ENCODE data around the gene PIK3CG. TPM values are rescaled to one million over a fixed set of nuclear protein-coding genes. Genes with fewer than 3 reads are reported as not detected.

Gene PIK3CG
- total and polyA plus RNA-seq, 9 donors = 0.31 to 4.9 (median 2.3) TPM

DNA sequence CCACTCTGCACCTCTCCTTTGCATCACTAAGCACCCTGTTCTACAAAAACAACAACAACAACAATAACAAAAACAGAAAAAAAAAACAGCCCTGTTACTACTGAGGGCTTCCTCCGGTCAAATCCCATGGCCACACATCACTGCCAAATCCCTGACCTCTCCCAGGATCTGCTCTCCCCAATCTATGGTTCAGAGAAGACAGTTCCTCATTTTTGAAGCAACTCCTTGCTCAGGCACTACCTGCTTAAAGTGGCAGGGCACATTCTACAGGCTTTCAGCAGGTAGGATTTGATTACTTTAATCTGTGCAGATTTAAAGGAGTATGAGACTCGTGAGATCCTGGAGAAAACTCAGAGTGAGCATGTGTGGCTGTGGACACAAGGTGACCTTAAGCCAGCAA is 46.9 kb downstream of the PIK3CG start:
- TF ChIP-seq, protein P1, sequence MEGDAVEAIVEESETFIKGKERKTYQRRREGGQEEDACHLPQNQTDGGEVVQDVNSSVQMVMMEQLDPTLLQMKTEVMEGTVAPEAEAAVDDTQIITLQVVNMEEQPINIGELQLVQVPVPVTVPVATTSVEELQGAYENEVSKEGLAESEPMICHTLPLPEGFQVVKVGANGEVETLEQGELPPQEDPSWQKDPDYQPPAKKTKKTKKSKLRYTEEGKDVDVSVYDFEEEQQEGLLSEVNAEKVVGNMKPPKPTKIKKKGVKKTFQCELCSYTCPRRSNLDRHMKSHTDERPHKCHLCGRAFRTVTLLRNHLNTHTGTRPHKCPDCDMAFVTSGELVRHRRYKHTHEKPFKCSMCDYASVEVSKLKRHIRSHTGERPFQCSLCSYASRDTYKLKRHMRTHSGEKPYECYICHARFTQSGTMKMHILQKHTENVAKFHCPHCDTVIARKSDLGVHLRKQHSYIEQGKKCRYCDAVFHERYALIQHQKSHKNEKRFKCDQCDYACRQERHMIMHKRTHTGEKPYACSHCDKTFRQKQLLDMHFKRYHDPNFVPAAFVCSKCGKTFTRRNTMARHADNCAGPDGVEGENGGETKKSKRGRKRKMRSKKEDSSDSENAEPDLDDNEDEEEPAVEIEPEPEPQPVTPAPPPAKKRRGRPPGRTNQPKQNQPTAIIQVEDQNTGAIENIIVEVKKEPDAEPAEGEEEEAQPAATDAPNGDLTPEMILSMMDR (IDR thresholded peaks at IDR 0.05) = no peak
- TF ChIP-seq POLR2A (IDR thresholded peaks at IDR 0.05) = no peak
- TF ChIP-seq EP300 (IDR thresholded peaks at IDR 0.05) = no peak
- WGBS, 3 donors = 52 to 77% (median 67%) methylated on average over 2 of the region's 2 CpGs
- Histone ChIP-seq H3K27me3 (no peaks in the 10 kb centered on the region), H3K27ac (no peak overlapping the region), H3K9me3 (no peaks in the 10 kb centered on the region), H3K36me3 (no peaks in the 10 kb centered on the region), H3K4me3 (no peak overlapping the region), H3K4me1 (ENCODE audit: insufficient read depth) (no peaks in the 10 kb centered on the region)
- intact Hi-C loops (cut with DNase I) = no loop called here
- DNase-seq = no peak

DNA sequence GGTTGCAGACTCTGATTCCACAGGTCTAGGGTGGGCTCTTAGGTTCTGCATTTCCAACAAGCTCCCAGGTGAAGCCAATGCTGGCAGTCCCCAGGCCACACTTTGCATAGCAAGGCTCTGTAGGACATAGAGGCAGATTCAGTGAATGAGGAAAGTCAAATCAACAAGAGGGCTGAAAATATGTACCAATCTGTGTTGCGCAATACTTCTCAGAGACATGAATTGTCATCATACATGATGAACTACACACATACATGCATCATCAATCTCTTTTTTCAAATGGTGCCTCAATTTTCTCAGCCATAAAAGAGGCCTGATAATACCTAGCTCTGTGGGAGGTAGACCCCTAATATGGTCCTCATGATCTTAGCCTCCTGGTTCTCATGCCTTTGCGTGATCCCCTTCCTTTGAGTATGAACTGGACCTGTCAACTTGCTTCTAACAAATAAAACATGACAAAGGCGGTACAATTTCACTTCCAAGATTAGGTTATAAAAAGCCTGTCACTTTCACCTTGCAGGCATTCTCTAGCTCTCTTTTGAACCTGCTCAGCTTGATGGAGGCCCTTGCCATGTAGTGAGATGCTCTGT is 49.0 kb downstream of the PIK3CG start:
- no peaks in the 10 kb centered on the region for H3K9me3 ChIP-seq
- H3K27ac ChIP-seq = no peak overlapping the region
- TF ChIP-seq POLR2A (IDR thresholded peaks at IDR 0.05) (no peak), EP300 (IDR thresholded peaks at IDR 0.05) (no peak)
- TF ChIP-seq, protein P1 (IDR thresholded peaks at IDR 0.05) = no peak
- intact Hi-C loops (cut with DNase I) = no loop called here
- H3K36me3 ChIP-seq = no peaks in the 10 kb centered on the region
- no peaks in the 10 kb centered on the region for H3K27me3 ChIP-seq
- WGBS, 3 donors = 92 to 98% (median 95%) methylated on average over 3 of the region's 3 CpGs
- H3K4me1 ChIP-seq (ENCODE audit: insufficient read depth) = no peaks in the 10 kb centered on the region
- DNase-seq = no peak
- no peak overlapping the region for H3K4me3 ChIP-seq

DNA sequence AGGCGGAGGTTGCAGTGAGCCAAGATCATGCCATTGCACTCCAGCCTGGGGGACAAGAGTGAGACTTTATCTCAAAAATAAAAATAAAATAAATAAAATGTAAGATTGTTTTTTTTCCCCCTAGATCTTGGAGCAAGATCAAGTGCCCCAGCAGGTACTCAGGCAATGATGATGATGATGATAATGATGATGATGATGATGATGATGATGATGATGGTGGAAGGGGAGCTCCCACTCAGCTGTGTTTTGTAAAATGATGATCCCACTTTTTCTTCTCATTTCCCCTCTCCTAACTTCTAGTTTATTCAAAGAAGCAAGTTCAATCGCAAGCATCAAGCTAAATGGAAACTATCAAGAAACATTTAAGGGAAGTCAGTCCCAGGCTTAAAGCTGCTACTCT is 50.3 kb downstream of the PIK3CG start:
- Histone ChIP-seq H3K27me3 (no peaks in the 10 kb centered on the region), H3K4me1 (ENCODE audit: insufficient read depth) (no peaks in the 10 kb centered on the region), H3K9me3 (no peaks in the 10 kb centered on the region), H3K4me3 (no peak overlapping the region), H3K36me3 (no peaks in the 10 kb centered on the region), H3K27ac (no peak overlapping the region)
- intact Hi-C loops (cut with DNase I) = no loop called here
- TF ChIP-seq EP300 (IDR thresholded peaks at IDR 0.05) = no peak
- TF ChIP-seq, protein P1 (IDR thresholded peaks at IDR 0.05) = no peak
- no peak for TF ChIP-seq POLR2A (IDR thresholded peaks at IDR 0.05)
- WGBS, 3 donors = 64 to 100% (median 70%) methylated on average over 2 of the region's 2 CpGs
- no peak for DNase-seq

DNA sequence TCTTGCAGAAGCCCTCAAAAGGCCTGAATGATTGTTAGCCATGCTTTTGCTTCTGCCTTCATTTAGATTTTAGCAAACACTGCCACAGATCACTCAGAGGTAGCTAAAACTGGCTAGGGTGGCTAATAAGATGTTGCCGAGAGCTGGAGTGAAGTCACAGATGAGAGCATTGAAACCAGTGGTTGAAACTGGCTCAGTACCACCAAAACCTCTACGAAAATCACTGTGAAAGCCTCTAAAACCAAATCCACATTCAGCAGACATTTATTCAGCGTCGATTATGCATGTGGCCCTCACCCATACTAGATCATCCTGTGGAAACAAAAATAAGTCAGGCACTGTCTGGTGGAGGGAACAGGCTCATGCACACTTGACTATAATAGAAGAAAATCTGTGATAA is 50.8 kb downstream of the PIK3CG start:
- Histone ChIP-seq H3K36me3 (no peaks in the 10 kb centered on the region), H3K27ac (no peak overlapping the region), H3K27me3 (no peaks in the 10 kb centered on the region), H3K9me3 (no peaks in the 10 kb centered on the region), H3K4me3 (no peak overlapping the region), H3K4me1 (ENCODE audit: insufficient read depth) (no peaks in the 10 kb centered on the region)
- DNase-seq = no peak
- TF ChIP-seq POLR2A (IDR thresholded peaks at IDR 0.05) (no peak), EP300 (IDR thresholded peaks at IDR 0.05) (no peak)
- TF ChIP-seq, protein P1 (IDR thresholded peaks at IDR 0.05) = no peak
- intact Hi-C loops (cut with DNase I) = no loop called here
- 88 to 93% (median 90%) methylated on average over 4 of the region's 4 CpGs for WGBS, 3 donors
